ENCODE results near the gene COX5A. TPM values are rescaled to one million over a fixed set of nuclear protein-coding genes. Genes with fewer than 3 reads are reported as not detected.

COX5A gene
- total RNA-seq (100 to 1,000 TPM in 1 of 5 experiments, 10 to 100 TPM in 4; 44.4 to 210 (median 59.2) TPM), polyA plus RNA-seq (100 to 1,000 TPM; 239 to 242 TPM), total RNA-seq (13.3 reads per million, percentile 42 among the genes with 10 or more reads in this experiment)

- H3K36me3 Mint-ChIP-seq: peaks cover 0 to 3% (median 0%) of the 10 kb centered on the region in 5 donors
- peaks cover 16 to 38% (median 26%) of the 10 kb centered on the region in 7 donors for H3K4me1 Mint-ChIP-seq
- CTCF ChIA-PET: no interaction called here
- peak within 1 kb of the TSS; percentile 87 to 97 (median 94) for H3K4me3 Mint-ChIP-seq
- H3K27me3 Mint-ChIP-seq: peaks cover 0 to 3% (median 0%) of the 10 kb centered on the region in 5 donors
- peaks cover 0 to 5% (median 0%) of the 10 kb centered on the region in 3 experiments for H3K36me3 ChIP-seq (ENCODE audit: control insufficient read depth in 2 of 3, insufficient read depth in 3 of 3, low read length in 3 of 3)
- H3K27ac ChIP-seq (ENCODE audit: low read depth, low read length): peak within 1 kb of the TSS; percentile 85
- ATAC-seq (peak; percentile 99), DNase-seq (peak; percentile 86 to 94 (median 92))
- no peaks in the 10 kb centered on the region for H3K27me3 ChIP-seq (ENCODE audit: control insufficient read depth in 2 of 2, insufficient read depth in 2 of 2, low read length in 2 of 2)
- H3K4me3 ChIP-seq (ENCODE audit: low read length): peak within 1 kb of the TSS; percentile 62
- no peaks in the 10 kb centered on the region for H3K9me3 Mint-ChIP-seq
- no peaks in the 10 kb centered on the region for H3K9me3 ChIP-seq (ENCODE audit: control insufficient read depth in 2 of 3, low read length in 3 of 3)
- H3K27ac Mint-ChIP-seq: peak within 1 kb of the TSS; percentile 85 to 95 (median 91)
- peaks cover 0 to 17% of the 10 kb centered on the region in 2 donors for H3K4me1 ChIP-seq (ENCODE audit: control insufficient read depth in 2 of 2, insufficient read depth in 2 of 2, low read length in 2 of 2)
- intact Hi-C loops (cut with micrococcal nuclease): loop anchor here (1.0 to 10.0 kb wide), 19 partner anchors 19 to 688 kb away; partner anchors contain the start of genes FAM219B (in 2 of the 2), MPI (in 2 of the 2), RPP25 (in 2 of the 2) and SCAMP2 (in 2 of the 2)
- POLR2A ChIA-PET: interaction anchor here (0.6 to 1.7 kb wide), 12 partner anchors 11 to 516 kb away, joined by 3 to 9 read pairs (median 4); partner anchors contain the start of genes CLK3 and FAM219B
Measured at GRCh38 chr15:74937590-74938371, at the start of gene COX5A. COX5A (minus strand) TSS chr15:74938073; CDS start chr15:74938014, 59 bp downstream.

DNA sequence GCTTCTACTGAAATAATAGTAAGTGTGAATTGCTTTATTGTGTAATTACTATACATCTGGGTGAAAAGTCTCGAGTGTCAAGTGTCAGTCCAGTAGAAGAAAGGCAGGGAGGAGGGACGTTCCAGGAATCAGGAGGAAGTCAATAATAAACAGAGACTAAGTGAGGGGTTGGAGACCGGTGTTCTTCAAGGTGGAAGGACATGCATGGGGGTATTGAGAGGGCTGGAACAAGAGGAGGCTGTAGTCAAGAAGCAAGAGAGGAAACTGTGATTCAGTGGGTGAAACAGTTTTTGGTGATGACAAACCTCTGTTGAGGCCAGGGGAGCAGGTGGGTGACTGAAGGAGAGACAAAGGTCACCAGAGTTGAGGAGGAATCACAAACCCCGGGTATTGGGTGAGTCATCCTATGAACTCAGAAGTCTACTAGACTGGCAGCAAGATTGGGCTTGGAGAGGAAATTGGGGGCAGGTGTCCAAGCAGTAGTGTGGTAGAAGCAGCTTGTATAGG is 45.9 kb upstream of the COX5A start:
- no peak for ATAC-seq
- Histone ChIP-seq H3K4me3 (ENCODE audit: low read length) (no peak overlapping the region), H3K27me3 (ENCODE audit: control insufficient read depth in 2 of 2, insufficient read depth in 2 of 2, low read length in 2 of 2) (no peaks in the 10 kb centered on the region), H3K27ac (ENCODE audit: low read depth, low read length) (no peak overlapping the region), H3K9me3 (ENCODE audit: control insufficient read depth in 2 of 3, low read length in 3 of 3) (no peaks in the 10 kb centered on the region), H3K4me1 (ENCODE audit: control insufficient read depth in 2 of 2, insufficient read depth in 2 of 2, low read length in 2 of 2) (no peaks in the 10 kb centered on the region), H3K36me3 (ENCODE audit: control insufficient read depth in 2 of 3, insufficient read depth in 3 of 3, low read length in 3 of 3) (no peaks in the 10 kb centered on the region)
- peak in 1 of 9 donors; percentile 60 for DNase-seq
- ChIA-PET CTCF (no interaction called here), POLR2A (no interaction called here)
- Mint-ChIP-seq H3K36me3 (no peaks in the 10 kb centered on the region), H3K27ac (no peak overlapping the region), H3K4me3 (no peak overlapping the region), H3K27me3 (peaks cover 0 to 23% (median 5%) of the 10 kb centered on the region in 5 donors), H3K9me3 (peaks cover 0 to 4% (median 0%) of the 10 kb centered on the region in 11 donors), H3K4me1 (peaks cover 0 to 6% (median 0%) of the 10 kb centered on the region in 7 donors)
- intact Hi-C loops (cut with micrococcal nuclease): no loop called here

GRCh38 chr15:74982183-74982582 is 44.3 kb upstream of the COX5A start:
- H3K4me1 ChIP-seq (ENCODE audit: control insufficient read depth in 2 of 2, insufficient read depth in 2 of 2, low read length in 2 of 2): no peaks in the 10 kb centered on the region
- H3K27ac ChIP-seq (ENCODE audit: low read depth, low read length): no peak overlapping the region
- H3K9me3 ChIP-seq (ENCODE audit: control insufficient read depth in 2 of 3, low read length in 3 of 3): no peaks in the 10 kb centered on the region
- H3K36me3 Mint-ChIP-seq: no peaks in the 10 kb centered on the region
- DNase-seq (no peak), ATAC-seq (no peak)
- H3K4me3 Mint-ChIP-seq: no peak overlapping the region
- ChIA-PET CTCF (interaction anchor here (0.7 kb wide), 1 partner anchor 395 kb away, joined by 3 read pairs; no protein-coding TSS in a partner anchor), POLR2A (no interaction called here)
- H3K27me3 ChIP-seq (ENCODE audit: control insufficient read depth in 2 of 2, insufficient read depth in 2 of 2, low read length in 2 of 2): no peaks in the 10 kb centered on the region
- peaks cover 0 to under 1% (median 0%) of the 10 kb centered on the region in 11 donors for H3K9me3 Mint-ChIP-seq
- intact Hi-C loops (cut with micrococcal nuclease): no loop called here
- peaks cover 0 to 23% (median 5%) of the 10 kb centered on the region in 5 donors for H3K27me3 Mint-ChIP-seq
- no peak overlapping the region for H3K27ac Mint-ChIP-seq
- peaks cover 0 to 10% (median 0%) of the 10 kb centered on the region in 7 donors for H3K4me1 Mint-ChIP-seq
- H3K36me3 ChIP-seq (ENCODE audit: control insufficient read depth in 2 of 3, insufficient read depth in 3 of 3, low read length in 3 of 3): no peaks in the 10 kb centered on the region
- H3K4me3 ChIP-seq (ENCODE audit: low read length): no peak overlapping the region

DNA sequence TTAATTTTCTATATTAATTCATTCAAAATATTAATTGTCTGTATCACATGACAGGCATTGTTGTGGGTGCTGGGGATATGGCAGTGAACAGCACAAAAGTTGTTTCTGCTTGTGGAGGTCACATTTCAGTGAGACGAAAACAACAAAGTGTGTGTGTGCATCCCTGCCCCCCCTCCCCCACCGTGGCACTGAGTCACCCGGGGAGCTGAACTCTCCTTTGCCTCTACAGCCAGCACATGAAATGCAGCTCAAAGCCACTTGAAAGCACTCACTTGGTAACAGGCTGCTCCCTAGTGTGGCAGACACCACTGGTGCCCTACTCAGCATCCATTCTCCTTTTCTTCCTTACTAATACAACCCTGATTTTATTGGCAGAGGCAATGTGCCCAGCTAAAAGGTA is 40.6 kb upstream of the COX5A start:
- H3K36me3 Mint-ChIP-seq: no peaks in the 10 kb centered on the region
- peaks cover 0 to 5% (median 0%) of the 10 kb centered on the region in 7 donors for H3K4me1 Mint-ChIP-seq
- ChIA-PET CTCF (no interaction called here), POLR2A (no interaction called here)
- no peaks in the 10 kb centered on the region for H3K4me1 ChIP-seq (ENCODE audit: control insufficient read depth in 2 of 2, insufficient read depth in 2 of 2, low read length in 2 of 2)
- DNase-seq: no peak
- no peak overlapping the region for H3K4me3 ChIP-seq (ENCODE audit: low read length)
- no peaks in the 10 kb centered on the region for H3K9me3 ChIP-seq (ENCODE audit: control insufficient read depth in 2 of 3, low read length in 3 of 3)
- no peak overlapping the region for H3K27ac ChIP-seq (ENCODE audit: low read depth, low read length)
- H3K4me3 Mint-ChIP-seq: no peak overlapping the region
- H3K9me3 Mint-ChIP-seq: no peaks in the 10 kb centered on the region
- intact Hi-C loops (cut with micrococcal nuclease): no loop called here
- H3K27me3 Mint-ChIP-seq: peaks cover 0 to 13% (median 0%) of the 10 kb centered on the region in 5 donors
- H3K36me3 ChIP-seq (ENCODE audit: control insufficient read depth in 2 of 3, insufficient read depth in 3 of 3, low read length in 3 of 3): no peaks in the 10 kb centered on the region
- H3K27me3 ChIP-seq (ENCODE audit: control insufficient read depth in 2 of 2, insufficient read depth in 2 of 2, low read length in 2 of 2): no peaks in the 10 kb centered on the region
- ATAC-seq: no peak
- no peak overlapping the region for H3K27ac Mint-ChIP-seq

DNA sequence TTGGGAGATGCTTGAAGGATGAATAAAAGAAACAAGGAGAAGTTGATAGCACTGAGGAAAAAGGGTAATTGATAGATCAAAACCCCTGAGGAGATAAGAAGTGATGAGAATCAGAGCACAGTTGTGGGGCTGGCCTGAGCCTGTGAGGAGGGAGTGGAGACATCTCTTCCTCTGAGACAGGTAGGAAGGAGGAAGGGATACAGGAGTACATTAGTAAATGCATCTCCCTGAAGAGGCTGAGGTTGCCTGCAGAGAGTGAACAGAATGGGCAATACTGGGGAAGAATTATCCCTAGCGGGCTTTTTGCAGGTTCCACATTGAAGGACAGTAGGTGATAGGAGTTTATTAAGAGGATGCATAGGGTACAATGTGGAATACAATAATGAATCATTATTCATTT is 40.2 kb upstream of the COX5A start:
- no peaks in the 10 kb centered on the region for H3K36me3 ChIP-seq (ENCODE audit: control insufficient read depth in 2 of 3, insufficient read depth in 3 of 3, low read length in 3 of 3)
- H3K9me3 Mint-ChIP-seq: no peaks in the 10 kb centered on the region
- H3K4me3 Mint-ChIP-seq: no peak overlapping the region
- DNase-seq (no peak), ATAC-seq (no peak)
- H3K36me3 Mint-ChIP-seq: no peaks in the 10 kb centered on the region
- no peak overlapping the region for H3K27ac ChIP-seq (ENCODE audit: low read depth, low read length)
- H3K4me3 ChIP-seq (ENCODE audit: low read length): no peak overlapping the region
- H3K27me3 ChIP-seq (ENCODE audit: control insufficient read depth in 2 of 2, insufficient read depth in 2 of 2, low read length in 2 of 2): no peaks in the 10 kb centered on the region
- intact Hi-C loops (cut with micrococcal nuclease): no loop called here
- H3K27me3 Mint-ChIP-seq: peaks cover 0 to 13% (median 2%) of the 10 kb centered on the region in 5 donors
- H3K4me1 Mint-ChIP-seq: peaks cover 0 to 5% (median 0%) of the 10 kb centered on the region in 7 donors
- no peak overlapping the region for H3K27ac Mint-ChIP-seq
- H3K9me3 ChIP-seq (ENCODE audit: control insufficient read depth in 2 of 3, low read length in 3 of 3): no peaks in the 10 kb centered on the region
- H3K4me1 ChIP-seq (ENCODE audit: control insufficient read depth in 2 of 2, insufficient read depth in 2 of 2, low read length in 2 of 2): no peaks in the 10 kb centered on the region
- CTCF ChIA-PET: no interaction called here
- POLR2A ChIA-PET: no interaction called here

DNA sequence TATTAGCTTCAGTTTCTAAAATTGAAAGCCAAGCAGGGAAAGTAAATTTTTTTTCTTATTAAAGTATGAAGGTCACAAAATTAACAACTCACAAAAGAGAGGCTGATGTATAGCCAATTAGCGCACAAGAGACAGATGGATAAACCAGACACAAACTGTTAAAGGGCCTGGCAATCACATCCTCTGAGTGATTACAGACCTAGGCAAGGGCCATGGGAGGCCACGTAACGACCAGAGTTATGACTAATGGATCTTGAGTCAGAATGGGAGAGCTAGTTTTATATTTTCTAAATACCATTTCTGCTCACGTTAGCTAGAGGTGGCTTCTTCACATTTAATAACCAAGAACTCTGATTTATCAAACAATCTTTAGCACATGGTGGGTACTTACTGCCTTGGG is 39.7 kb upstream of the COX5A start:
- no peak overlapping the region for H3K27ac Mint-ChIP-seq
- intact Hi-C loops (cut with micrococcal nuclease): no loop called here
- ATAC-seq: no peak
- ChIA-PET CTCF (no interaction called here), POLR2A (no interaction called here)
- H3K27ac ChIP-seq (ENCODE audit: low read depth, low read length): no peak overlapping the region
- no peak overlapping the region for H3K4me3 Mint-ChIP-seq
- no peaks in the 10 kb centered on the region for H3K36me3 Mint-ChIP-seq
- peaks cover 0 to 1% (median 0%) of the 10 kb centered on the region in 11 donors for H3K9me3 Mint-ChIP-seq
- no peaks in the 10 kb centered on the region for H3K36me3 ChIP-seq (ENCODE audit: control insufficient read depth in 2 of 3, insufficient read depth in 3 of 3, low read length in 3 of 3)
- H3K4me3 ChIP-seq (ENCODE audit: low read length): no peak overlapping the region
- no peaks in the 10 kb centered on the region for H3K4me1 ChIP-seq (ENCODE audit: control insufficient read depth in 2 of 2, insufficient read depth in 2 of 2, low read length in 2 of 2)
- H3K27me3 ChIP-seq (ENCODE audit: control insufficient read depth in 2 of 2, insufficient read depth in 2 of 2, low read length in 2 of 2): no peaks in the 10 kb centered on the region
- no peak for DNase-seq
- H3K4me1 Mint-ChIP-seq: peaks cover 0 to 5% (median 0%) of the 10 kb centered on the region in 7 donors
- peaks cover 0 to 18% (median 6%) of the 10 kb centered on the region in 5 donors for H3K27me3 Mint-ChIP-seq
- no peaks in the 10 kb centered on the region for H3K9me3 ChIP-seq (ENCODE audit: control insufficient read depth in 2 of 3, low read length in 3 of 3)
